SK-N-SH treated with all-trans-retinoic acid at 6 μM for 48 hours (cell line): ENCODE results near the gene PTCH1.

Experiments used
- ATAC-seq: fragments of 200-7000 bp; cut with Tn5 transposase; 3 replicates; pipeline ENCODE4 v1.9.1; 2020; ENCODE audit warnings: mild to moderate bottlenecking, moderate library complexity
- ARNTL ChIP-seq: fragments of 450-650 bp; formaldehyde crosslinking; IDR thresholded peaks from 2 replicates; pipeline ENCODE4 v1.5.0; 2020; ENCODE audit warnings: low read depth, mild to moderate bottlenecking, moderate library complexity, borderline replicate concordance
- BACH2 ChIP-seq: fragments of 250-450 bp; sonication (Bioruptor Pico); IDR thresholded peaks from 2 replicates; pipeline ENCODE4 v1.9.0; 2021; ENCODE audit warnings: mild to moderate bottlenecking, borderline replicate concordance
- CSDC2 ChIP-seq: fragments of 250-450 bp; sonication (Bioruptor Pico); IDR thresholded peaks from 2 replicates; pipeline ENCODE4 v1.5.0; 2020; ENCODE audit warnings: mild to moderate bottlenecking, moderate library complexity
- ESRRG ChIP-seq: fragments of 250-450 bp; sonication (Bioruptor Pico); IDR thresholded peaks from 2 replicates; pipeline ENCODE4 v1.6.1; 2021; ENCODE audit warnings: mild to moderate bottlenecking
- GLIS3 ChIP-seq: fragments of 250-450 bp; sonication (Bioruptor Pico); IDR thresholded peaks from 2 replicates; pipeline ENCODE4 v1.5.0; 2020; ENCODE audit warnings: mild to moderate bottlenecking, moderate library complexity
- ISL1 ChIP-seq: fragments of 250-450 bp; sonication (Bioruptor Pico); IDR thresholded peaks from 2 replicates; pipeline ENCODE4 v2.1.2; 2022; ENCODE audit warnings: mild to moderate bottlenecking, moderate library complexity
- OSR1 ChIP-seq: fragments of 250-450 bp; sonication (Bioruptor Pico); IDR thresholded peaks from 2 replicates; pipeline ENCODE4 v1.8.0; 2022; ENCODE audit warnings: moderate library complexity, mild to moderate bottlenecking, inconsistent platforms
- PPARA ChIP-seq: fragments of 250-450 bp; sonication (Bioruptor Pico); IDR thresholded peaks from 2 replicates; pipeline ENCODE4 v1.5.0; 2020; ENCODE audit warnings: mild to moderate bottlenecking, borderline replicate concordance
- SNAI2 ChIP-seq: fragments of 250-450 bp; sonication (Bioruptor Pico); IDR thresholded peaks from 2 replicates; pipeline ENCODE4 v1.5.0; 2020; ENCODE audit warnings: mild to moderate bottlenecking, moderate library complexity
- TCF4 ChIP-seq: fragments of 250-450 bp; sonication (Bioruptor Pico); IDR thresholded peaks from 2 replicates; pipeline ENCODE4 v1.8.0; 2021; ENCODE audit warnings: mild to moderate bottlenecking, moderate library complexity, borderline replicate concordance
- TOX ChIP-seq: fragments of 250-450 bp; sonication (Bioruptor Pico); IDR thresholded peaks from 2 replicates; pipeline ENCODE4 v1.8.0; 2021; ENCODE audit warnings: mild to moderate bottlenecking, moderate library complexity, borderline replicate concordance
- ZC3H10 ChIP-seq: fragments of 250-450 bp; sonication (Bioruptor Pico); IDR thresholded peaks from 2 replicates; pipeline ENCODE4 v1.5.1; 2021; ENCODE audit warnings: mild to moderate bottlenecking, moderate library complexity
- ZFP3 ChIP-seq: fragments of 250-450 bp; sonication (Bioruptor Pico); IDR thresholded peaks from 2 replicates; pipeline ENCODE4 v1.5.0; 2020; ENCODE audit warnings: mild to moderate bottlenecking, moderate library complexity
- ZFP30 ChIP-seq: fragments of 450-650 bp; formaldehyde crosslinking; IDR thresholded peaks from 2 replicates; pipeline ENCODE4 v1.5.0; 2022; ENCODE audit warnings: mild to moderate bottlenecking, moderate library complexity
- ZNF8 ChIP-seq: fragments of 450-650 bp; formaldehyde crosslinking; IDR thresholded peaks from 2 replicates; pipeline ENCODE4 v1.5.0; 2020; ENCODE audit warnings: mild to moderate bottlenecking, moderate library complexity
- TF ChIP-seq, protein P1 (sequence below): fragments of 250-450 bp; sonication (Bioruptor Pico); IDR thresholded peaks from 2 replicates; pipeline ENCODE4 v1.8.0; 2020; ENCODE audit warnings: mild to moderate bottlenecking, moderate library complexity, borderline replicate concordance
- TF ChIP-seq, protein P2 (sequence below): fragments of 250-450 bp; sonication (Bioruptor Pico); IDR thresholded peaks from 2 replicates; pipeline ENCODE4 v1.5.0; 2020; ENCODE audit warnings: mild to moderate bottlenecking, moderate library complexity
- TF ChIP-seq, protein P3 (sequence below): fragments of 250-450 bp; sonication (Bioruptor Pico); IDR thresholded peaks from 2 replicates; pipeline ENCODE4 v1.5.1; 2020; ENCODE audit warnings: low read depth, mild to moderate bottlenecking, moderate library complexity
- TF ChIP-seq, protein P4 (sequence below): fragments of 250-450 bp; sonication (Bioruptor Pico); IDR thresholded peaks from 2 replicates; pipeline ENCODE4 v1.5.1; 2021; ENCODE audit warnings: mild to moderate bottlenecking, moderate library complexity
- TF ChIP-seq, protein P5 (sequence below): fragments of 250-450 bp; sonication (Bioruptor Pico); IDR thresholded peaks from 2 replicates; pipeline ENCODE4 v1.8.0; 2021; ENCODE audit warnings: low read depth, mild to moderate bottlenecking, moderate library complexity, borderline replicate concordance

The PTCH1 gene

DNA sequence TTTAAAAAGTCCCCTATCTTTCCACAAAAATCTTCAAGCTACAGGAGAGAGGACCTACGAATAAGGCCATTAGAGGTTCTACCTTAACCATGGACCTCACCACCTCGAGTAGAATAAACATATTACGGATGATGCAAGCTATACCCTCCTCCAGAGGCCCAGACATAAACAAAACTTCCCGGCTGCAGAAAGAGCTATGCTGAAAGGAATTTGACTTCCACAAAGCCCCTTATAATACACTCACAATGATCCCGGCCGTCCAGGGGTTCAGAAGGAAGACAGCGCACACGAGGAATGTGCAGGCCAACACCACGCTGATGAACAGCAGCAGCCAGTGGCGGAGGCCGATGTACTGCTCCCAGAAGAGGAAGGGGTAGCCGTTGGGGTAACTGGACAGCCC lies 59.0 kb downstream of the PTCH1 start:
- no peak for ATAC-seq
- TF ChIP-seq, protein P1, sequence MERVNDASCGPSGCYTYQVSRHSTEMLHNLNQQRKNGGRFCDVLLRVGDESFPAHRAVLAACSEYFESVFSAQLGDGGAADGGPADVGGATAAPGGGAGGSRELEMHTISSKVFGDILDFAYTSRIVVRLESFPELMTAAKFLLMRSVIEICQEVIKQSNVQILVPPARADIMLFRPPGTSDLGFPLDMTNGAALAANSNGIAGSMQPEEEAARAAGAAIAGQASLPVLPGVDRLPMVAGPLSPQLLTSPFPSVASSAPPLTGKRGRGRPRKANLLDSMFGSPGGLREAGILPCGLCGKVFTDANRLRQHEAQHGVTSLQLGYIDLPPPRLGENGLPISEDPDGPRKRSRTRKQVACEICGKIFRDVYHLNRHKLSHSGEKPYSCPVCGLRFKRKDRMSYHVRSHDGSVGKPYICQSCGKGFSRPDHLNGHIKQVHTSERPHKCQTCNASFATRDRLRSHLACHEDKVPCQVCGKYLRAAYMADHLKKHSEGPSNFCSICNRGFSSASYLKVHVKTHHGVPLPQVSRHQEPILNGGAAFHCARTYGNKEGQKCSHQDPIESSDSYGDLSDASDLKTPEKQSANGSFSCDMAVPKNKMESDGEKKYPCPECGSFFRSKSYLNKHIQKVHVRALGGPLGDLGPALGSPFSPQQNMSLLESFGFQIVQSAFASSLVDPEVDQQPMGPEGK: no peak
- TF ChIP-seq, protein P2, sequence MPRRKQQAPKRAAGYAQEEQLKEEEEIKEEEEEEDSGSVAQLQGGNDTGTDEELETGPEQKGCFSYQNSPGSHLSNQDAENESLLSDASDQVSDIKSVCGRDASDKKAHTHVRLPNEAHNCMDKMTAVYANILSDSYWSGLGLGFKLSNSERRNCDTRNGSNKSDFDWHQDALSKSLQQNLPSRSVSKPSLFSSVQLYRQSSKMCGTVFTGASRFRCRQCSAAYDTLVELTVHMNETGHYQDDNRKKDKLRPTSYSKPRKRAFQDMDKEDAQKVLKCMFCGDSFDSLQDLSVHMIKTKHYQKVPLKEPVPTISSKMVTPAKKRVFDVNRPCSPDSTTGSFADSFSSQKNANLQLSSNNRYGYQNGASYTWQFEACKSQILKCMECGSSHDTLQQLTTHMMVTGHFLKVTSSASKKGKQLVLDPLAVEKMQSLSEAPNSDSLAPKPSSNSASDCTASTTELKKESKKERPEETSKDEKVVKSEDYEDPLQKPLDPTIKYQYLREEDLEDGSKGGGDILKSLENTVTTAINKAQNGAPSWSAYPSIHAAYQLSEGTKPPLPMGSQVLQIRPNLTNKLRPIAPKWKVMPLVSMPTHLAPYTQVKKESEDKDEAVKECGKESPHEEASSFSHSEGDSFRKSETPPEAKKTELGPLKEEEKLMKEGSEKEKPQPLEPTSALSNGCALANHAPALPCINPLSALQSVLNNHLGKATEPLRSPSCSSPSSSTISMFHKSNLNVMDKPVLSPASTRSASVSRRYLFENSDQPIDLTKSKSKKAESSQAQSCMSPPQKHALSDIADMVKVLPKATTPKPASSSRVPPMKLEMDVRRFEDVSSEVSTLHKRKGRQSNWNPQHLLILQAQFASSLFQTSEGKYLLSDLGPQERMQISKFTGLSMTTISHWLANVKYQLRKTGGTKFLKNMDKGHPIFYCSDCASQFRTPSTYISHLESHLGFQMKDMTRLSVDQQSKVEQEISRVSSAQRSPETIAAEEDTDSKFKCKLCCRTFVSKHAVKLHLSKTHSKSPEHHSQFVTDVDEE (CRISPR knock-in tag): no peak
- TF ChIP-seq GLIS3 (CRISPR knock-in tag) (no peak), ZFP3 (no peak), SNAI2 (CRISPR knock-in tag) (no peak), ZNF8 (CRISPR knock-in tag) (no peak)

DNA sequence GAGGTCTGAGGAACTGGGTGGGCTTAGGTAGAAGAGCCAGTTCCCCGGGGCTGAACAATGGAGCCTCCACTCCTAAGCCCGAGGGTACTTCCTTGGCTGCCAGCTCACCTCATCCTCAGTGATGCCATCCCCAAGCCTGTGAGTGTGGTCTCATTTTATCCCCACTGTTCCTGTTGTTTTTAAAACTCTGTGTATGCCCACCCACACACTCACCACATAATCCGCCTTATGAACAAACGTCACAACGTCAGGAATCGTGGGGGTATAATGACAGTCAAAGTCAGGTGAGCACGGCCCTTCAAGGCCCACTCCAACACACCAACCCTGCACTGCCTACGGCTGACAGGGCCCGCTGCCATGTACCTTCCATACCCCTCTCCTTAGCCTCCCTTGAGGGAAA lies 61.1 kb downstream of the PTCH1 start:
- ATAC-seq: no peak
- TF ChIP-seq, protein P2 (CRISPR knock-in tag): no peak
- TF ChIP-seq, protein P3, sequence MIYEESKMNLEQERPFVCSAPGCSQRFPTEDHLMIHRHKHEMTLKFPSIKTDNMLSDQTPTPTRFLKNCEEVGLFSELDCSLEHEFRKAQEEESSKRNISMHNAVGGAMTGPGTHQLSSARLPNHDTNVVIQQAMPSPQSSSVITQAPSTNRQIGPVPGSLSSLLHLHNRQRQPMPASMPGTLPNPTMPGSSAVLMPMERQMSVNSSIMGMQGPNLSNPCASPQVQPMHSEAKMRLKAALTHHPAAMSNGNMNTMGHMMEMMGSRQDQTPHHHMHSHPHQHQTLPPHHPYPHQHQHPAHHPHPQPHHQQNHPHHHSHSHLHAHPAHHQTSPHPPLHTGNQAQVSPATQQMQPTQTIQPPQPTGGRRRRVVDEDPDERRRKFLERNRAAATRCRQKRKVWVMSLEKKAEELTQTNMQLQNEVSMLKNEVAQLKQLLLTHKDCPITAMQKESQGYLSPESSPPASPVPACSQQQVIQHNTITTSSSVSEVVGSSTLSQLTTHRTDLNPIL (CRISPR knock-in tag): no peak
- TF ChIP-seq OSR1 (CRISPR knock-in tag) (no peak), CSDC2 (CRISPR knock-in tag) (no peak), ARNTL (CRISPR knock-in tag) (no peak), SNAI2 (CRISPR knock-in tag) (no peak)
- TF ChIP-seq, all 23 proteins: peak for 0

DNA sequence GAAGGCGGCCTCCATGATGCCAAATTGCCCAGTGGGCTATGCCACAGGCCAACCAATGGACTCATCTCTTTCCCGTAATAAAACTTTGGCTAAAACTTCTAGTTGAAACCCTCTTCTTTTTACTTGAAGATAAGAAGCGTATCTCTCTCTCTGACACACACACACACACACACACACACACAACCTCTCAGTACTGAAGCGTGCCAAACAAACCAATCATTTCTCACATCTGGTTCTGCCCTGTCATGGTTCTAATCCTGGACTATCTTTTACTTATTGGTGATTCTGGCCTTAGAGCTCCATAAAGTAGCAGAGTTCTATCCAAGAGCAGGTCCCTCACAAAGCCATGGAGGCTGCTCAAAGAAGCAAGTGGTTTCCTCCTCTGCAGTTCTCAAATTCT lies 64.6 kb downstream of the PTCH1 start:
- ATAC-seq: no peak
- TF ChIP-seq ZFP30 (CRISPR knock-in tag) (no peak), SNAI2 (CRISPR knock-in tag) (no peak), ESRRG (no peak), TCF4 (CRISPR knock-in tag) (no peak), BACH2 (CRISPR knock-in tag) (no peak), PPARA (CRISPR knock-in tag) (no peak), CSDC2 (CRISPR knock-in tag) (no peak), GLIS3 (CRISPR knock-in tag) (no peak), ZNF8 (CRISPR knock-in tag) (no peak), ZFP3 (no peak), OSR1 (CRISPR knock-in tag) (no peak), ZC3H10 (no peak), ISL1 (CRISPR knock-in tag) (no peak), TOX (no peak)
- TF ChIP-seq, protein P3 (CRISPR knock-in tag): no peak
- TF ChIP-seq, protein P4, sequence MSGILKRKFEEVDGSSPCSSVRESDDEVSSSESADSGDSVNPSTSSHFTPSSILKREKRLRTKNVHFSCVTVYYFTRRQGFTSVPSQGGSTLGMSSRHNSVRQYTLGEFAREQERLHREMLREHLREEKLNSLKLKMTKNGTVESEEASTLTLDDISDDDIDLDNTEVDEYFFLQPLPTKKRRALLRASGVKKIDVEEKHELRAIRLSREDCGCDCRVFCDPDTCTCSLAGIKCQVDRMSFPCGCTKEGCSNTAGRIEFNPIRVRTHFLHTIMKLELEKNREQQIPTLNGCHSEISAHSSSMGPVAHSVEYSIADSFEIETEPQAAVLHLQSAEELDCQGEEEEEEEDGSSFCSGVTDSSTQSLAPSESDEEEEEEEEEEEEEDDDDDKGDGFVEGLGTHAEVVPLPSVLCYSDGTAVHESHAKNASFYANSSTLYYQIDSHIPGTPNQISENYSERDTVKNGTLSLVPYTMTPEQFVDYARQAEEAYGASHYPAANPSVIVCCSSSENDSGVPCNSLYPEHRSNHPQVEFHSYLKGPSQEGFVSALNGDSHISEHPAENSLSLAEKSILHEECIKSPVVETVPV: no peak
- TF ChIP-seq, protein P5, sequence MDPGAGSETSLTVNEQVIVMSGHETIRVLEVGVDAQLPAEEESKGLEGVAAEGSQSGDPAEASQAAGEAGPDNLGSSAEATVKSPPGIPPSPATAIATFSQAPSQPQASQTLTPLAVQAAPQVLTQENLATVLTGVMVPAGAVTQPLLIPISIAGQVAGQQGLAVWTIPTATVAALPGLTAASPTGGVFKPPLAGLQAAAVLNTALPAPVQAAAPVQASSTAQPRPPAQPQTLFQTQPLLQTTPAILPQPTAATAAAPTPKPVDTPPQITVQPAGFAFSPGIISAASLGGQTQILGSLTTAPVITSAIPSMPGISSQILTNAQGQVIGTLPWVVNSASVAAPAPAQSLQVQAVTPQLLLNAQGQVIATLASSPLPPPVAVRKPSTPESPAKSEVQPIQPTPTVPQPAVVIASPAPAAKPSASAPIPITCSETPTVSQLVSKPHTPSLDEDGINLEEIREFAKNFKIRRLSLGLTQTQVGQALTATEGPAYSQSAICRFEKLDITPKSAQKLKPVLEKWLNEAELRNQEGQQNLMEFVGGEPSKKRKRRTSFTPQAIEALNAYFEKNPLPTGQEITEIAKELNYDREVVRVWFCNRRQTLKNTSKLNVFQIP: no peak
- TF ChIP-seq, protein P1: no peak
- TF ChIP-seq, all 23 proteins: peak for 0
